ENCODE results near the gene FIZ1.
"Not testable (repeated sequence)": the region's sequence is repeated elsewhere in the genome, so short reads cannot be mapped to it uniquely, and the experiment has no call there.

FIZ1 gene

GRCh38 chr19:55576746-55577145 is 22.6 kb downstream of the FIZ1 start:
- no peak for TF ChIP-seq TCF4 (CRISPR knock-in tag; IDR thresholded peaks at IDR 0.05; ENCODE audit: borderline replicate concordance)
- TF ChIP-seq, protein P1, sequence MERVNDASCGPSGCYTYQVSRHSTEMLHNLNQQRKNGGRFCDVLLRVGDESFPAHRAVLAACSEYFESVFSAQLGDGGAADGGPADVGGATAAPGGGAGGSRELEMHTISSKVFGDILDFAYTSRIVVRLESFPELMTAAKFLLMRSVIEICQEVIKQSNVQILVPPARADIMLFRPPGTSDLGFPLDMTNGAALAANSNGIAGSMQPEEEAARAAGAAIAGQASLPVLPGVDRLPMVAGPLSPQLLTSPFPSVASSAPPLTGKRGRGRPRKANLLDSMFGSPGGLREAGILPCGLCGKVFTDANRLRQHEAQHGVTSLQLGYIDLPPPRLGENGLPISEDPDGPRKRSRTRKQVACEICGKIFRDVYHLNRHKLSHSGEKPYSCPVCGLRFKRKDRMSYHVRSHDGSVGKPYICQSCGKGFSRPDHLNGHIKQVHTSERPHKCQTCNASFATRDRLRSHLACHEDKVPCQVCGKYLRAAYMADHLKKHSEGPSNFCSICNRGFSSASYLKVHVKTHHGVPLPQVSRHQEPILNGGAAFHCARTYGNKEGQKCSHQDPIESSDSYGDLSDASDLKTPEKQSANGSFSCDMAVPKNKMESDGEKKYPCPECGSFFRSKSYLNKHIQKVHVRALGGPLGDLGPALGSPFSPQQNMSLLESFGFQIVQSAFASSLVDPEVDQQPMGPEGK (CRISPR knock-in tag; IDR thresholded peaks at IDR 0.05; ENCODE audit: borderline replicate concordance) = no peak
- no peak for TF ChIP-seq ZFP3 (CRISPR knock-in tag; IDR thresholded peaks at IDR 0.05)
- TF ChIP-seq OSR1 (CRISPR knock-in tag; IDR thresholded peaks at IDR 0.05) = no peak
- no peak for TF ChIP-seq ZNF565 (CRISPR knock-in tag; conservative IDR thresholded peaks at IDR 0.05; ENCODE audit: low read depth)
- no peak for TF ChIP-seq POU6F1 (CRISPR knock-in tag; IDR thresholded peaks at IDR 0.05; ENCODE audit: borderline replicate concordance, low read depth)
- TF ChIP-seq BACH2 (CRISPR knock-in tag; IDR thresholded peaks at IDR 0.05; ENCODE audit: borderline replicate concordance) = no peak
- TF ChIP-seq CSRNP3 (CRISPR knock-in tag; IDR thresholded peaks at IDR 0.05) = no peak
- no peak for TF ChIP-seq ZC3H10 (CRISPR knock-in tag; IDR thresholded peaks at IDR 0.05)
- no peak for TF ChIP-seq SNAI2 (CRISPR knock-in tag; IDR thresholded peaks at IDR 0.05)
- TF ChIP-seq ZFP30 (CRISPR knock-in tag; IDR thresholded peaks at IDR 0.05) = no peak
- no peak for TF ChIP-seq ZNF8 (CRISPR knock-in tag; IDR thresholded peaks at IDR 0.05)
- TF ChIP-seq ESRRG (CRISPR knock-in tag; IDR thresholded peaks at IDR 0.05) = no peak
- no peak for TF ChIP-seq PPARA (CRISPR knock-in tag; IDR thresholded peaks at IDR 0.05; ENCODE audit: borderline replicate concordance)
- TF ChIP-seq ISL1 (CRISPR knock-in tag; IDR thresholded peaks at IDR 0.05) = no peak
- TF ChIP-seq RARB (CRISPR knock-in tag; IDR thresholded peaks at IDR 0.05) = no peak
- no peak for TF ChIP-seq ZNF70 (CRISPR knock-in tag; IDR thresholded peaks at IDR 0.05)
- no peak for TF ChIP-seq GLIS3 (CRISPR knock-in tag; IDR thresholded peaks at IDR 0.05)
- TF ChIP-seq ARNTL (CRISPR knock-in tag; IDR thresholded peaks at IDR 0.05; ENCODE audit: borderline replicate concordance, low read depth) = no peak
- no peak for TF ChIP-seq CSDC2 (CRISPR knock-in tag; IDR thresholded peaks at IDR 0.05)
- no peak for ATAC-seq

- not testable (repeated sequence) for ATAC-seq
These were observed 25.4 kb downstream of the FIZ1 start for GRCh38 chr19:55573929-55574328.

DNA sequence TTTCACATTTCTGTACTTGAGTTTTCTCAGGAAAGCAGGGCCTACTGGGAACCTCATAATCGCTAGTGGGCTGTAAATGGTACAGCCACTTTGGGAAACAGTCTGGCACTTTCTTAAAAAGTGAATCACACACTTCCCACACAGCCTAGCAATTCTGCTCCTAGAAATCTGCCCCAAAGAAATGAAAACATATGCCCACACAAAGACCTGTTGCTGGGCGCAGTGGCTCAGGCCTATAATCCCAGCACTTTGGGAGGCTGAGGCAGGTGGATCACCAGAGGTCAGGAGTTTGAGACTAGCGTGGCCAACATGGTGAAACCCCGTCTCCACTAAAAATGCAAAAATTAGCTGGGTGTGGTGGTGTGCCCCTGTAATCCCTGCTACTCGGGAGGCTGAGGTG is 29.8 kb downstream of the FIZ1 start:
- ATAC-seq = not testable (repeated sequence)

DNA sequence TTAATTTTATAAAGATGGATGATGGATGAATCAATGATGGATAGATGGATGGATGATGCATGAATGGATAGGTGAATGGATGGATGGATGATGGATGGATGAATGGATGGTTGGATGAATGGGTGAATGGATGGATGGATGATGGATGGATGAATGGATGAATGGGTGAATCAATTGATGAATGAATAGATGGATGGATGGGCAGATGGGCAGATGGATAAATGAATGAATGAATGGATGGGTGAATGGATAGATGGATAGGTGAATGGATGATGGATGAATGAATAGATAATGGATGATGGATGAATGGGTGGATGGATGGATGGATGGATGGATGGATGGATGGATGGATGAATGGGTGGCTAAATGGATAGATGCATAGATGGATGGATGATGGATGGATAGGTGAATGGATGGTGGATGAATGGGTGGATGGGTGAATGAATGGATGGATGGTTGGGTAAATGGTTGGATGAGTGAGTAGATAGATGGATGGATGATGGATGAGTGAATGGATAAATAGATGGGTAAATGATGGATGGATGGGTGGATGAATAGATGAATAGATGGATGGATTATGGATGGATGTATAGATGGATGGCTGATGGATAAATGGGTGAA is 31.5 kb downstream of the FIZ1 start:
- no peak for ATAC-seq
- TF ChIP-seq ESRRG (CRISPR knock-in tag; IDR thresholded peaks at IDR 0.05) = no peak
- TF ChIP-seq, protein P1 (CRISPR knock-in tag; IDR thresholded peaks at IDR 0.05; ENCODE audit: borderline replicate concordance) = no peak
- TF ChIP-seq PPARA (CRISPR knock-in tag; IDR thresholded peaks at IDR 0.05; ENCODE audit: borderline replicate concordance) = no peak
- no peak for TF ChIP-seq TOX (CRISPR knock-in tag; IDR thresholded peaks at IDR 0.05; ENCODE audit: borderline replicate concordance)

- ATAC-seq = no peak
- TF ChIP-seq, protein P2, sequence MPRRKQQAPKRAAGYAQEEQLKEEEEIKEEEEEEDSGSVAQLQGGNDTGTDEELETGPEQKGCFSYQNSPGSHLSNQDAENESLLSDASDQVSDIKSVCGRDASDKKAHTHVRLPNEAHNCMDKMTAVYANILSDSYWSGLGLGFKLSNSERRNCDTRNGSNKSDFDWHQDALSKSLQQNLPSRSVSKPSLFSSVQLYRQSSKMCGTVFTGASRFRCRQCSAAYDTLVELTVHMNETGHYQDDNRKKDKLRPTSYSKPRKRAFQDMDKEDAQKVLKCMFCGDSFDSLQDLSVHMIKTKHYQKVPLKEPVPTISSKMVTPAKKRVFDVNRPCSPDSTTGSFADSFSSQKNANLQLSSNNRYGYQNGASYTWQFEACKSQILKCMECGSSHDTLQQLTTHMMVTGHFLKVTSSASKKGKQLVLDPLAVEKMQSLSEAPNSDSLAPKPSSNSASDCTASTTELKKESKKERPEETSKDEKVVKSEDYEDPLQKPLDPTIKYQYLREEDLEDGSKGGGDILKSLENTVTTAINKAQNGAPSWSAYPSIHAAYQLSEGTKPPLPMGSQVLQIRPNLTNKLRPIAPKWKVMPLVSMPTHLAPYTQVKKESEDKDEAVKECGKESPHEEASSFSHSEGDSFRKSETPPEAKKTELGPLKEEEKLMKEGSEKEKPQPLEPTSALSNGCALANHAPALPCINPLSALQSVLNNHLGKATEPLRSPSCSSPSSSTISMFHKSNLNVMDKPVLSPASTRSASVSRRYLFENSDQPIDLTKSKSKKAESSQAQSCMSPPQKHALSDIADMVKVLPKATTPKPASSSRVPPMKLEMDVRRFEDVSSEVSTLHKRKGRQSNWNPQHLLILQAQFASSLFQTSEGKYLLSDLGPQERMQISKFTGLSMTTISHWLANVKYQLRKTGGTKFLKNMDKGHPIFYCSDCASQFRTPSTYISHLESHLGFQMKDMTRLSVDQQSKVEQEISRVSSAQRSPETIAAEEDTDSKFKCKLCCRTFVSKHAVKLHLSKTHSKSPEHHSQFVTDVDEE (CRISPR knock-in tag; IDR thresholded peaks at IDR 0.05) = no peak
- TF ChIP-seq ZC3H10 (CRISPR knock-in tag; IDR thresholded peaks at IDR 0.05) (no peak), ZNF565 (CRISPR knock-in tag; conservative IDR thresholded peaks at IDR 0.05; ENCODE audit: low read depth) (no peak), ZNF70 (CRISPR knock-in tag; IDR thresholded peaks at IDR 0.05) (no peak)
- TF ChIP-seq, protein P3, sequence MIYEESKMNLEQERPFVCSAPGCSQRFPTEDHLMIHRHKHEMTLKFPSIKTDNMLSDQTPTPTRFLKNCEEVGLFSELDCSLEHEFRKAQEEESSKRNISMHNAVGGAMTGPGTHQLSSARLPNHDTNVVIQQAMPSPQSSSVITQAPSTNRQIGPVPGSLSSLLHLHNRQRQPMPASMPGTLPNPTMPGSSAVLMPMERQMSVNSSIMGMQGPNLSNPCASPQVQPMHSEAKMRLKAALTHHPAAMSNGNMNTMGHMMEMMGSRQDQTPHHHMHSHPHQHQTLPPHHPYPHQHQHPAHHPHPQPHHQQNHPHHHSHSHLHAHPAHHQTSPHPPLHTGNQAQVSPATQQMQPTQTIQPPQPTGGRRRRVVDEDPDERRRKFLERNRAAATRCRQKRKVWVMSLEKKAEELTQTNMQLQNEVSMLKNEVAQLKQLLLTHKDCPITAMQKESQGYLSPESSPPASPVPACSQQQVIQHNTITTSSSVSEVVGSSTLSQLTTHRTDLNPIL (CRISPR knock-in tag; IDR thresholded peaks at IDR 0.05; ENCODE audit: low read depth) = no peak
- TF ChIP-seq, protein P1 (CRISPR knock-in tag; IDR thresholded peaks at IDR 0.05; ENCODE audit: borderline replicate concordance) = no peak
These were observed 32.5 kb downstream of the FIZ1 start for GRCh38 chr19:55566823-55567222.

Measured in SK-N-SH treated with all-trans-retinoic acid at 6 μM for 48 hours (cell line).